WTC11 (cell line): ENCODE data around the gene CYB561D2.
"Not testable (repeated sequence)": the region's sequence is repeated elsewhere in the genome, so short reads cannot be mapped to it uniquely, and the experiment has no call there.

ENCODE experiments used
- CREM ChIP-seq: sonication (generic); formaldehyde crosslinking; IDR thresholded peaks from 2 replicates; pipeline ENCODE4 v1.8.1; 2022; ENCODE audit warnings: mild to moderate bottlenecking, missing genetic modification reagents, moderate library complexity
- TF ChIP-seq, protein P1 (sequence below): fragments of 200-600 bp; IDR thresholded peaks from 2 replicates; pipeline ENCODE4 v1.8.0; 2022; ENCODE audit warnings: antibody characterized with exemption

DNA sequence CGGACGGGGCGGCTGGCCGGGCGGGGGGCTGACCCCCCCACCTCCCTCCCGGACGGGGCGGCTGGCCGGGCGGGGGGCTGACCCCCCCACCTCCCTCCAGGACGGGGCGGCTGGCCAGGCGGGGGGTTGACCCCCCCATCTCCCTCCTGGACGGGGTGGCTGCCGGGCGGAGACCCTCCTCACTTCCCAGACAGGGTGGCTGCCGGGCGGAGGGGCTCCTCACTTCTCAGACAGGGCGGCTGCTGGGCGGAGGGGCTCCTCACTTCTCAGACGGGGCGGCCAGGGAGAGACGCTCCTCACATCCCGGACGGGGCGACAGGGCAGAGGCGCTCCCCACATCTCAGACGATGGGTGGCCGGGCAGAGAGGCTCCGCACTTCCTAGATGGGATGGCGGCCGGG lies 38.6 kb upstream of the CYB561D2 start:
- TF ChIP-seq CREM = not testable (repeated sequence)
- TF ChIP-seq, protein P1, sequence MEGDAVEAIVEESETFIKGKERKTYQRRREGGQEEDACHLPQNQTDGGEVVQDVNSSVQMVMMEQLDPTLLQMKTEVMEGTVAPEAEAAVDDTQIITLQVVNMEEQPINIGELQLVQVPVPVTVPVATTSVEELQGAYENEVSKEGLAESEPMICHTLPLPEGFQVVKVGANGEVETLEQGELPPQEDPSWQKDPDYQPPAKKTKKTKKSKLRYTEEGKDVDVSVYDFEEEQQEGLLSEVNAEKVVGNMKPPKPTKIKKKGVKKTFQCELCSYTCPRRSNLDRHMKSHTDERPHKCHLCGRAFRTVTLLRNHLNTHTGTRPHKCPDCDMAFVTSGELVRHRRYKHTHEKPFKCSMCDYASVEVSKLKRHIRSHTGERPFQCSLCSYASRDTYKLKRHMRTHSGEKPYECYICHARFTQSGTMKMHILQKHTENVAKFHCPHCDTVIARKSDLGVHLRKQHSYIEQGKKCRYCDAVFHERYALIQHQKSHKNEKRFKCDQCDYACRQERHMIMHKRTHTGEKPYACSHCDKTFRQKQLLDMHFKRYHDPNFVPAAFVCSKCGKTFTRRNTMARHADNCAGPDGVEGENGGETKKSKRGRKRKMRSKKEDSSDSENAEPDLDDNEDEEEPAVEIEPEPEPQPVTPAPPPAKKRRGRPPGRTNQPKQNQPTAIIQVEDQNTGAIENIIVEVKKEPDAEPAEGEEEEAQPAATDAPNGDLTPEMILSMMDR = not testable (repeated sequence)
